Measurements from ENCODE around the gene TAF9.
"Not testable (repeated sequence)": the region's sequence is repeated elsewhere in the genome, so short reads cannot be mapped to it uniquely, and the experiment has no call there.

Gene TAF9, protein sequence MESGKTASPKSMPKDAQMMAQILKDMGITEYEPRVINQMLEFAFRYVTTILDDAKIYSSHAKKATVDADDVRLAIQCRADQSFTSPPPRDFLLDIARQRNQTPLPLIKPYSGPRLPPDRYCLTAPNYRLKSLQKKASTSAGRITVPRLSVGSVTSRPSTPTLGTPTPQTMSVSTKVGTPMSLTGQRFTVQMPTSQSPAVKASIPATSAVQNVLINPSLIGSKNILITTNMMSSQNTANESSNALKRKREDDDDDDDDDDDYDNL

DNA sequence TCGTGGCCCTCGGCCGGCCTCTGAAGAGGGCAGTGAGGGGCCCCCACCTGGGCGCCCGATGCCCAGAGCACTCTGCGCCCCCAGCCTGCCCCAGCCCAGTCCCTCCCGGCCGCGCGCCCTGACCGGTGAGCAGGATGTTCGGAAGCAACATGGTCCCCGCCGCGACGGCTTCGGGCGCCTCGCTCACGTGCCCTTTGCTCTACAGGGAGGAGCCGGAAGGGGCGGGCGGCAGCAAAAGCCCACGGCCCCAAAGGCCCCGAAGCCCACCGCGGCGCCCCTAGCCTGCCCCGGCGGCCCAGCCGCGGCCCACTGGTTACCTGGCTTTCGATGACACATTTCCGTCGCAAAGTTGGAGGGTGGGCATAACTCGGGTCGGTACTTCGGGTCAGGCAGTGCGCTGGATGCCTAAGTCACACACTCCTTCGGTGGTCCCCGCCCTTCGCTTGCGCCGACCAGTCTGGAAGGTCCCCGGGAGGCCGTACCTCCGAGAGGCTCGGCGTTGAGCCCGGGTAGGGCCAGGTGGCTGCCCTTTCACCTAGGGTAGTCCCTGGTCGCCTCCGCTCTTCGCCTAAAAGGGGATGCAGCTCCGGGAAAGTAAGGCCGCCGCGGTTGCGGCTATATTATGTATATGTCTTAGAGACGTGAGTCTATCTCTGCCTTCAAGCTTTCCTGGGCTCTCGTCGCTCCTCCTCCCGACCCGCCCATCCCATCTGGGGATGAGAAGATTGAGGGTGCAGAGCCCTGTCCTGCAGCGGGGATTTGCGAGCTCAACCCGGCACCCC, at the start of gene TAF9, which contains the start of the genes AK6 and RAD17:
TAF9 (minus strand) TSS at position 181 of the 782 bp plus-strand sequence. CDS start 3,783 bp downstream, outside the sequence.
AK6 (minus strand) TSS at position 181 of the 782 bp plus-strand sequence; CDS start at position 151, 30 bp downstream.
RAD17 (plus strand) TSS at position 479 of the 782 bp plus-strand sequence. CDS start 2,391 bp downstream, outside the sequence.
- peak; percentile 26 to 57 for DNase-seq

DNA sequence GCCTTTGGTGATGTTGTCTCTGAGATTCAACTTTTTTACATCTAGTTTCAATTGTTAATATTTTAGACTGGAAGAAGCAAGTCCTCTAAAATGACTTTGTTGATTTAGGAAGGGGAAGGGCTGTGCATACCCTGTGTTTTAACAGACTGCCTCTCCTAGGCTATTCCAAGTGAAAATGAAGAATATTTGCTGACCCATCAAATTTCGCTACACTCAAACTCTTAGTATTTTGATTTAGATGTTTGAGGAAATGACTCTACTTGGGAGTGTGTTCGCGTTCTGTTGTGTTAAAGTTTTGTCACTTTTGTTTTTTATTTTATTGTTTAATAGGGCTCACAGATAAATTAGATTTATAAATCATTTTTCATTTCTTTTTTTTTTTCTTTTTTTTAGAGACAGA, 49.2 kb upstream of the TAF9 start:
- no peak for DNase-seq

DNA sequence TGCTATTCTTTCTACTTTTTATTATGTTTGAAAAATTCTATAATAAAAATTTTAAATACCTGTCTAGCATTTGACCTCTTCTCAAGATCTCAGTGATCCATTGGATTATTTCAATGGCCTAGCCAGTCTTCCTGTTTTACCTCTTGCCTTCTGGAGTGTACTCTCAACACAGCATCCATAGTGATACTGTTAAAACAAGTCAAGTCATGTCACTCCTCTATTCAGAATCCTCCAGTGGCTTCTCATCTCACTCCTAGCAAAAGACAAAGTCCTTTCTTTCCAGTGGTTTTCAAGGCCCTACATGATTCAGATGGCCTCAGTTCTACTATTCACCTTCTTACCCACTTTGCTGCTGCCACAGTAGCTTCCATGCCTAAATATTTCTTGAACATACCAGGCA, 47.4 kb upstream of the TAF9 start:
- DNase-seq, result no peak

DNA sequence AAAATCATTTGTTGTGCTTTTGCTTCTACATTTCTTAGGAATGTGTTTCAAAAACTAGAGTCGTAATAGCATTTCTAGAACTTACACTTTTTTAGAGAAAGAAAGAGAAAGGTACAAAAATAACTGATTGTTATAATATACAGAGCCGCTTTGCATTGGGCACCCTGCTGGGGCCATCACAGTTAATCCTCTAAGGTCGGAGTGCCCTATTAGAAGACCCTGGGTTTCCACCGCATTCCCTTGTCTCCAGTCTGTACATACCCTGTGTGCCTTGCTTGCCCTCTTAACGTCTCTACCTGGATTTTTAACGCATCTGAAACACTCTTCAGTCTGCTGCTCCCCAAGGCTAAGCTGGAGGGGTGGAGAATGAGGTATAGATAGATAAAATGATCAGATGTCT, 46.9 kb upstream of the TAF9 start:
- DNase-seq, result no peak

DNA sequence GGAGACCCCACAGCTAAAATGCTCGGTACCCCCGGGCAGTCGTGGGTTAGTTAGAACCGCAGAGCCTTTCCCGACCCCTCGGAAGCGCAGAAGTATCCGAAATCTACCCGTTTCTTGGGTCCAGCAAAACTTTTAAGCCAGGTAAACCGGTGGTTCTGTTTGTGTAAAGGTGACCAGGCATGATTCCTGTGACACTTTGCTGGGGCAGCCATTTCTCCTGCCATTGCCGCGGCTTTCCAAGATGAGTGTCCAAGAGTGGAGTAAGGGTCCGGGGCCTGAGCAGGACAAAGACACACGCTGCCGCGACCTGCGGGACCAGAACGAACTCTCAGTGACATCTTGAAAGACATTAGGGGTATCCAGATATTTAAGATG, 46.3 kb upstream of the TAF9 start:
- DNase-seq, result no peak

DNA sequence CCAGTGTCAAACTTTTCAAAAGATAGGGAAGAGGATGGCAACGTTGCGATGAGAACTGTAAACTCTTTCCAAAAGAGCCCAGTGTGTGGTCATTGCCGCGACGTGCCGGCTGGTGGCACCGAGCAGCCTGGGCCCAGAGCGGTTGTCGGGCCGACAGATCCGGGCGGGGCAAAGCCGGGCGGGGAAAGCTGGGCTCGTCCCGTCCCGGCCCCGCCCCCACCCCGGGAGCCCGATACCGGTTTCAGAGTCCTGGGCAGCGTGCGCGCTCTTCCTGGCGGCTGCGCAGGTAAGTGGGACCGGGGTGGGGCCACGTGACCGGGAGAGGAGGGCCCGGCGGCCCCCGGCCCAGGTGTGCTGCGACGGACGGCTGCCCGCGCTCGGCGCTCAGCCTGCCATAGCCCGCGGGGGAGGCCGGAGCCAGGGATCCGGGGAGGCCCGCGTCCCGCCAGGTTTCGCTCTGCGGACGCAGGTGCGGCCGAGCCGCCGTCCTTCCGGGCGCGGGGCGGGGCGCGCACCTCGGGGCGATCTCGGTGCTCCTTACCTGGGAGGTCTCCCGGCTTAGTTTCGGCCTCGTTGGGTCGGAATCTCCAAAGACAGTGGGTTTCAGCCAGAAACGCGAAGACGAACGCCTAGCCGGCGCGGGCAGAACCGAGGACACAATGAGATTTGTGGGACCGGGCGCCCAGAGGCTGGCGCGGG, 45.7 kb upstream of the TAF9 start, which contains the start of gene MARVELD2:
MARVELD2 (plus strand) TSS at position 232 of the 699 bp plus-strand sequence. CDS start 4,270 bp downstream, outside the sequence.
- no peak for DNase-seq

DNA sequence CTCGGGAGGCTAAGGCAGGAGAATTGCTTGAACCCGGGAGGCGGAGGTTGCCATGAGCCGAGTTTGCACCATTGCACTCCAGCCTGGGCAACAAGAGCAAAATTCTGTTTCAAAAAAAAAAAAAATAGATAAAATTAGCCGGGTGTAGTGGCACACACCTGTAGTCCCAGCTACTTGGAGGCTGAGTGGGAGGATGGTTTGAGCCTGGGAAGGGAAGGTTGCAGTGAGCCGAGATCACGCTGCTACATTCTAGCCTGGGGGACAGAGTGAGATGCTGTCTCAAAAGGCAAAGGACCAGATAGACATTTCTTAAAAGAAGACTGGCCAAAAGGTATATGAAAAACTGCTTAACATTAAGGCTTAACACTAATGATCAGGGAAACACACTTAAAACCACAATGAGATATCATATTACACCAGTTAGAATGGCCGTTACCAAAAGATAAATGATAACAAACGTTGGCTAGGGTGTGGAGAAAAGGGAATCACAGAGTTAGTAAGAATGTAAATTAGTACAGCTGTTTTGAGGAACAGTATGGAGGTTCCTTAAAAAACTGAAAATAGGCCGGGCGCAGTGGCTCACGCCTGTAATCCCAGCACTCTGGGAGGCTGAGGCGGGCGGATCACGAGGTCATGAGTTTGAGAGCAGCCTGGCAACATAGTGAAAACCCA, 35.5 kb upstream of the TAF9 start:
- no peak for DNase-seq

DNA sequence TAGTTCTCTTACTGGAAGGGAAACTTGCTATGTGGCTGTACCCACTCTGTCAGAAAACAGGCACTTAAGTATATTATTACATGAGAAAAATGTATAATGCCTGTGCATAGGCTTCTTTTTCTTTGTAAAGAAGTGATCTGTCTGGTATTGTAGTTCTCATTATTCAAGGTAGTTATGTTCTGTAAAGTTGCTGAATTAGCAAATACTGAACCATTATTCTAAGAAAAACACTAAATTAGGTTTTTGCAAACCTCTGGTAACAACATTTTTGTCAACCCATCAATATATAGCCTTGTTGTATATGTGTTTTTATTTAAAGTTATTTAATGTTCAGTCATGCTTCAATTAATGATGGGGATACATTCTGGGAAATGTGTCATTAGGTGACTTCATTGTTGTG, 9.1 kb upstream of the TAF9 start:
- DNase-seq, result no peak

DNA sequence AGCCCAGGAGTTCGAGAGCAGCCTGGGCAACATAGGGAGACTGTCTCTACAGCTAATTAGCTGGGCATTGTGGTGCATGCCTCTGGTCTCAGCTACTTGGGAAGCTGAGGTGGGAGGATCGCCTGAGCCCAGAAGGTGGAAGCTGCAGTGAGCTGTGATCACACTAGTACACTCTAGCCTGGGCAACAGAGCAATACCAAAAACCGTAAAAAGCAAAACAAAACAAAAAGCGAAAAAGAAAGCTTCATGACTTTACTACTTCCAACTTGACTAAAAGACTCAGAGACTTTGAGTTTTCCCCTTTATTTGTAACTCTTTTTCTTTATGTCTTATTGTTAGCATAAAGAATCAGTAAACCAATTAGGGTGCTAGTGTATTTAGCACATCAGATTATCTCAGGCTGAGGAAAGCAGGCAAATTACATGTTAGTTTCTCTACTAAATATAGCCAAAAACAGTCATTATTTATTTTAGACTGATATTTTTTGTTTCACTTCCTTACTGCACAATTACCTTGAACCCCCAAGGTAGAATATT, 5.7 kb upstream of the TAF9 start:
- DNase-seq, result no peak

DNA sequence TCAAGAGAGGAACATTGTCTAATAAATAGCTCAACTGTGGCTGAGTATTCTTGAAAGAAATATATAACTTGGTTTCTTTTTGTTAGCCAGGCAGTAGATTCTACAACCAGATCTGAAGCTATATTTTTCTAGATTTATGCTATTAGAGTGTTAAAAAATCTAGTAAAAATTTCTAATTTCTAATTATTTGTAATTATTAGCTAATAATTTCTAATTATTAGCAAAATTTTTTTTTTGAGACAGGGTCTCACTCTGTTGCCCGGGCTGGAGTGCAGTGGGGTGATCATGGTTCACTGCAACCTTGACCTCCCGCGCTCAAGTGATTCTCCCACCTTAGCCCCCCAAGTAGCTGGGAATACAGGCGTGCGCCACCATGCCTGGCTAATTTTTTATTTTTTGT, 3.1 kb upstream of the TAF9 start:
- no peak for DNase-seq

DNA sequence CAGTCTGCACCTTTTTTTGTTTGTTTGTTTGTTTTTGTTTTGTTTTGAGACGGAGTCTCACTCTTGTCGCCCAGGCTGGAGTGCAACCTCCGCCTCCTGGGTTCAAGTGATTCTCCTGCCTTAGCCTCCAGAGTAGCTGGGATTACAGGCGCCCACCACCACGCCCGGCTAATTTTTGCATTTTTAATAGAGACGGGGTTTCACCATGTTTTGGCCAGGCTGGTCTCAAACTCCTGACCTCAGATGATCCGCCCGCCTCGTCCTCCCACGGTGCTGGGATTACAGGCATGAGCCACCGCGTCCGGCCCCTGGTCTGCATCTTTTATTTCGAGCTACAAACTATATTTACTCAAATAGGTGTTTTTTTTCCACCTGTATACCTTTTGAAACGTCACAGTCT, 1.0 kb upstream of the TAF9 start:
- DNase-seq, result not testable (repeated sequence)

DNA sequence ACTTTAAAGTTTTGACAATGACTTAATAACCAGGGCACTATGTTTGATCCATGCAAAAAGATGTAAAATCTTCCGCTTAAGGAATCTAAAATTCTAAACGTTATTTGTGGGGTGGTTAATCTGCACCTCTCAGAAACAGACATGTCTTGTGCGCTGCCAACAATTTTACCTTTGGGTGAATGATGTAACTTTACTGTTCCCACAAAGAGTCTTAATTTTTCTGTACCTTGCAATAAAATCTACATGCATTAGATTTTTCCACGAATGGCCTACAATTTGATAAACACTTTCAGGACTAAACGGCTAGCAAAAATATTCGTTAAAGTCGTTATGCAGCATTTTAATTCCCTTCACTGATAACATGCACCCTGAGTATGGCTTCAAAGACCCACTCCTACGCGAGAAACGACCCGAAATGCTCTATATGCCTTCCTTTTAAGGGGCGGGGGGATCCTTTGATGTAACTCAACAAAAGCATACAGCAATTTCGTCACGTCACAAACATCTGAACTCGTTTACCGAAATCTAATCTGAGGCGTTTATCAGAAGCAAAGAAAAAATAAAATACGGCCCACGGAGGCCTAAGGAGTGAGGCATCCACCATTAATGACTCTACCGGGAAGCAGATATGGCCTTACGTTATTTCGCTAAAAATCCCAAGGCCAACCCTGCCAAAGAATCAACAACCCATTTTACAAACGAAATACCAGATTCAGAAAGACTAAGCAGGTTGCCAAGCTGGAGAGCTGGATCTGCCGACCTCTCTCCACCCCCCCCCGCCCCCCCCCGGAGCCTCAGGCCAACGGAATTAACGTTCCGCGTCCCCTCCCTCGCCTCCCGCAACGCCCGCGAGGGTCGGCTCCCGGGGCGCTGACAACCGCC, 621 bp downstream of the TAF9 start:
- DNase-seq, result no peak

DNA sequence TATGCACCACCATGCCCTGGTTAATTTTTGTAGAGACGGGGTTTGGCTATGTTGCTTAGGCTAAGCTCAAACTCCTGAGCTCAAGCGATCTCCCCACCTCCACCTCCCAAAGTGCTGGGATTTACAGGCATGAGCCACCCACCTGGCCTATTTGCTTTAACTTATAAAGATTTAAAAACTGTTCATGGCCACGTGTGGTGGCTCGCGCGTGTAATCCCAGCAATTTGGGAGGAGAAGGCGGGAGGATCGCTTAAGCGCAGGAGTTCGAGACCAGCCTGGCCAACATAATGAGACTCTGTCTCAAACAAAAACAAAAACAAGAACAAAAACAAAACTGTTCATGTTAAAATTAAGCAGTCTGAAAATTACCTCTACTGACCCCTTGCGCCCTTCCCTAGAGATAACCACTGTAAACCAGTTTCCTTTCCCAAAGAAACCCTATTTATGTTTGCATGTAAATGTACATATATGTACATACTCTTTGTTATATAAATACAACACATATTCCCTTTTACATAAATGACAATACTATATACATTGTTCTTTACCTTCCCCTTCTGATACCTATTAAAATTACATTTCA, 1.5 kb downstream of the TAF9 start:
- DNase-seq, result no peak

DNA sequence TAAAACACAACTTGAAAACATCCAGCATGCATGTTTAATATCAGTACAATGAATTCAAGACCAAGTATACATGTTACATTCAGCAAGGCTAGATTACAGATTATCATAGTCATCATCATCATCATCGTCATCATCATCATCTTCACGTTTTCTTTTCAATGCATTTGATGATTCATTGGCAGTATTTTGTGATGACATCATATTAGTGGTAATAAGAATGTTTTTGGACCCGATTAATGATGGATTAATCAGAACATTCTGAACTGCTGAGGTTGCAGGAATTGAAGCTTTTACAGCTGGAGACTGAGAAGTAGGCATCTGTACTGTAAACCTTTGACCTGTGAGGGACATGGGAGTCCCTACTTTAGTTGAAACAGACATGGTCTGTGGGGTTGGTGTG, 4.5 kb downstream of the TAF9 start:
- DNase-seq, result no peak

DNA sequence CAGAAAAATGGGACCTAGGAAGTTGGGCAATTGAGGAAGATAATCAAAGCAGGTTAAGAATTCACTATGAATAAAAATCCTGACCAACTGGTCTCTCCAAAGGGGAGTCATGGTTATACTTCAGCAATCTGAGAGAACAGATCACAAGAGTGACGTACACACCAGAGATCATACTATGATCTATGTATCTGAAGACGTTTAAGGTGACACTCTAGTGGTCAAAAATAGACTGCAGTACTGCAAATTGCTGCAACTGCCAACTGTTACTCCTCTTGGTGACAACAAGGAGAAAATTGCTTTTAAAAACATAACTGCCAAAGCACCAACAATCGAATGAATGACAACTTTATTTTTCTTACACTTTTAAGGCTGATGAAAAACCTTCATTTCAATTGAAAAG, 4.9 kb downstream of the TAF9 start:
- no peak for DNase-seq

DNA sequence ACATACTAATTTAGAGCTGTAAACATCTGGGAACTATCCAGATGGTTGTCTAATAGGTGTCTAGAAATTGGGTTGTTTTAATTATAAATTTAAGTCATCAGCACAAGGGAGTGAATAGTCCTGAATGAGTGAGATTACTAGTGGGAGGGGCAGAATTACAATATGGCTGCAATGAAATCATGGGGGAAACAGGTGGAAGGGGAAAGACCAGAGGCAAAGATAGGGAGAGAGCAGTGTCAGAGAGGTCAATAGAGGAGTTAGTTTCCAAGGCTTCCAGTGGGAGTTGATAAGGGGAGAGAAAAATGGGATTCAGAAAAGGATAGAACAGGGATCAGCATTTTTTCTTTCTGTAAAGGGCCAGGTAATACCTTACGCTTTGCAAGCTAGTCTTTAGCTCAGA, 8.9 kb downstream of the TAF9 start:
- DNase-seq, result no peak

DNA sequence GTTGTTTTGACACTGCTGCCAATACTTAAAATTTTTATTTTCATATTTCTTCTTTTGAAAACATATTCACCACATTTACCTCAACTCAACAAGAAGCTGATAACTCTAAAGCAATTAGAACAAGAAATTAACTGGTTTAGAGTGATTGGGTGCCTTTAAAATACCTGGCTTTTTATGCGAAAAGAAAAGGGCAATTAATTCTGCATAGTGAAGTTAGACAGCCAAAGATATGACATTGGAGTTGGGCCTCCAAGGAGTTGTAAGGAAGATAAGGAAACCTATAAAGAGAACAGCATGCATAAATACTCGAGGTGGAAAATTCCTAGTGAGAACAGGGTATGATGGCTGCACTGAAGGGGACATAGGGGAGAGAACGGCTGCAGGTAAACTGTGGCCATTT, 9.6 kb downstream of the TAF9 start:
- no peak for DNase-seq

DNA sequence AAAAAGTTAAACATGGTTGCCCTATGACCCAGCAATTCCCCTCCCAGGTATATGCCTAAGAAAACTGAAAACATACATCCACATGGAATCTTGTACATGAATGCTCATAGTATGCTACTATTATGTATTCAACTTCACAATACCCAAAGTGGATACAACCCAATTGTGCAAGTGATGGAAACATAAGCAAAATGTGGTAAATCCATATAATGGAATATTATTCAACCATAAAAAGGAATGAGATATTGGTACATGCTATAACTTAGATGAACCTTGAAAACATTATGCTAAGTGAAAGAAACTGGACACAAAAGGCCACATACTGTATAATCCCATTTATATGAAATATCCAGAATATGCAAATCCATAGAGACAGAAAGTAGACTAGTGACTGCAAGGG, 18.7 kb downstream of the TAF9 start:
- no peak for DNase-seq

DNA sequence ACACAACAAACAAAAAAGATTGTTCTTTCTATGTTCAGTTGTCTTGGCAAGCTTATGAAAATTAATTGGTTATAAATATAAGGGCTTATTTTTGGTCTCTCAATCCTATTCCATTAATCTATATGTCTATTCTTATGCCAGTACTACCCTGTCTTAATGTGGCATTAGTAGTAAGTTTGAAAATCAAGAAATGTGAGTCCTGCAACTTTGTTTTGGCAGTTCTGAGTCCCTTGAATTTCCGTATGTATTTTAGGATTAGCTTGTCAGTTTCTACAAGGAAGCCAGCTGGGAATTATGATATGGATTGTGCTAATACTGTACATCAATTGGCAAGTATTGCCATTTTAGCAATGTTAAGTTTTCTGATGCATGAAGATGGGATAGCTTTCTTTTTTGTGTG, 26.2 kb downstream of the TAF9 start:
- DNase-seq, result no peak

DNA sequence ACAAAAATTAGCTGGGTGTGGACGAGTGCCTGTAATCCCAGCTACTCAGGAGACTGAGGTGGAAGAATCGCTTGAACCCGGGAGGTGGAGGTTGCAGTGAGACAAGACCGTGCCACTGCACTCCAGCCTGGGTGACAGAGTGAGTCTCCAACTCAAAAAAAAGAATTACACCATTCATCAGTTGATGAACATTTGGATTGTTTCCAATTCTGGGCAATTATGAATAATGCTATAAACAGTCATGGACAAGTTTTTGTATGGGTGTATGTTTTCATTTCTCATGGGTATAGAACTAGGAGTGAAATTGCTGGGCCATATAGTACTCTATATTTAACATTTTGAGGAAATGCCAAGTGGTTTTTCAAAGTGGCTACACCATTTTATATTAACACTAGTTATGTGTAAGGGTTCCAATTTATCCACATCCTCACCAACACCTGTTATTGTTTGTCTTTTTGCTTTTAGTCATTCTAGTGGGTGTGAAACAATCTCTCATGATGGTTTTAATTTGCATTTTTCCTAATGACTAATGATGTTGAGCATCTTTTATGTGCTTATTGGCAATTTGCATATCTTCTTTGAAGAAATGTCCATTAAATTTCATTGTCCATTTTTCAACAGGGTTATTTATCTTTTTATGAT, 27.7 kb downstream of the TAF9 start:
- DNase-seq, result no peak

All from cerebellar nuclear complex (tissue), 1 donor.